Tibial artery (tissue), 4 donors: ENCODE results near the gene SART3.

Experiments used
- DNase-seq, 2 donors: peaks; one replicate each; pipeline ENCODE4 v3.0.0-alpha.2; 2019
- H3K27ac ChIP-seq, 2 donors: fragments of 200-600 bp; sonication (generic) in 1 of 2; 1 replicate in 1 of 2; 2 replicates in 1 of 2; pipeline ENCODE4 v1.5.1; 2018 to 2019; ENCODE audit warnings: mild to moderate bottlenecking in 1 of 2
- H3K27me3 ChIP-seq, 2 donors: fragments of 200-600 bp; sonication (generic) in 1 of 2; one replicate each; pipeline versions ENCODE4 v1.5.1 to v1.6.0; 2016 to 2019
- H3K36me3 ChIP-seq, 3 donors: fragments of 200-600 bp; sonication (generic) in 2 of 3; one replicate each; pipeline ENCODE4 v1.5.1; 2016 to 2019; ENCODE audit warnings: mild to moderate bottlenecking in 2 of 3
- H3K4me1 ChIP-seq, 4 donors: fragments of 200-600 bp; sonication (generic) in 2 of 4; 1 replicate in 3 of 4; 2 replicates in 1 of 4; pipeline ENCODE4 v1.5.1; 2016 to 2019
- H3K4me3 ChIP-seq, 2 donors: fragments of 200-600 bp; sonication (generic) in 1 of 2; 1 replicate in 1 of 2; 2 replicates in 1 of 2; pipeline ENCODE4 v1.5.1; 2018 to 2019; ENCODE audit warnings: mild to moderate bottlenecking in 2 of 2
- H3K9me3 ChIP-seq, 3 donors: fragments of 200-600 bp; sonication (generic) in 1 of 3; one replicate each; pipeline ENCODE4 v1.5.1; 2016 to 2019
- intact Hi-C: fragments of 100-400 bp; cut with DNase I; formaldehyde crosslinking; loops from one replicate; pipeline ENCODE4 v1.15.0; 2023; ENCODE audit warnings: low total_unique reads
- TF ChIP-seq, protein P1 (sequence below), 2 experiments: fragments of 200-600 bp in 1 of 2; fragments of 450-650 bp in 1 of 2; IDR thresholded peaks; one replicate each; pipeline ENCODE4 v1.5.1; 2017 to 2019; ENCODE audit warnings: antibody characterized with exemption in 2 of 2, mild to moderate bottlenecking in 1 of 2, moderate library complexity in 1 of 2

Gene SART3

DNA sequence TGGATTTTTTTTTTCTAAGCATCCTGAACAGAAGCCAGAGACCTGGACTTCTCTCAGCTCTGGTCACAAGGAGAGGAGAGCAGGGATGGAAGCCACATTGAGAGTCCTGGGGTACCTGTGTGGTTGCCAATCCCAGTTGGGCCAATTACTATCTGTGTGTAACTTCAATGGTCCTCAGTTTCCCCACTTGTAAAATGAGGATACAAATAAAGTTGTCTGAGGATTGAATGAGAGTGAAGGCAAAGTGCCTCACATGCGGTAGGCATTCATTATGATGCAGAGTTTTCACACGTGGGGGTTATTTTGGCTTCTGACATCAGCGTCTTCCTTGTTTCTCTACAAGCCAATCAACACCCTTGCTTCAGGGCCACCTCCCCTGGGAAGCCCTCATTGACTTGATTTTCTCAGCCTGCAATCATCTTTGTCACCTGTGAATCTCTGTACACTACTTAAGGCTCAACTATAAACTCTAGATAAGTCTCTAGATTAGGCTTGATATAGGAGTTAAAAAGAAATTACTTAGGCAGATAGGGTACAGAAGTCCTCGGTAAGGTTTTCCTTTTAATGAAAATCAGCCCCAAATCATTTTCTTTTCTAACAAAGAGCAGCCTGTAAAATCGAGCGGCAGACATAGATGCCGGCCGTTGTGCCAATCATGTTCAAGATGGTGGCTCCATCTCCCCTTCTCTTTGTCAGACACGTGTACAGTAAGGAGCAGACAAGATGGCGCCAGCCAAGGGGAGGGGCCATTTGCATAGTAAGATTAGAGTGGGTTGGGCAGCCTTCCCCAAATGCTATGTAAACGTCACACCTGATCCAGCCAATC is 83.7 kb downstream of the SART3 start:
- Histone ChIP-seq H3K4me3 (no peak overlapping the region), H3K4me1 (no peaks in the 10 kb centered on the region), H3K27ac (no peak overlapping the region), H3K27me3 (peaks cover 0 to 4% of the 10 kb centered on the region in 2 donors), H3K9me3 (no peaks in the 10 kb centered on the region), H3K36me3 (no peaks in the 10 kb centered on the region)
- no peak for DNase-seq
- intact Hi-C loops, result no loop called here
- TF ChIP-seq, protein P1, sequence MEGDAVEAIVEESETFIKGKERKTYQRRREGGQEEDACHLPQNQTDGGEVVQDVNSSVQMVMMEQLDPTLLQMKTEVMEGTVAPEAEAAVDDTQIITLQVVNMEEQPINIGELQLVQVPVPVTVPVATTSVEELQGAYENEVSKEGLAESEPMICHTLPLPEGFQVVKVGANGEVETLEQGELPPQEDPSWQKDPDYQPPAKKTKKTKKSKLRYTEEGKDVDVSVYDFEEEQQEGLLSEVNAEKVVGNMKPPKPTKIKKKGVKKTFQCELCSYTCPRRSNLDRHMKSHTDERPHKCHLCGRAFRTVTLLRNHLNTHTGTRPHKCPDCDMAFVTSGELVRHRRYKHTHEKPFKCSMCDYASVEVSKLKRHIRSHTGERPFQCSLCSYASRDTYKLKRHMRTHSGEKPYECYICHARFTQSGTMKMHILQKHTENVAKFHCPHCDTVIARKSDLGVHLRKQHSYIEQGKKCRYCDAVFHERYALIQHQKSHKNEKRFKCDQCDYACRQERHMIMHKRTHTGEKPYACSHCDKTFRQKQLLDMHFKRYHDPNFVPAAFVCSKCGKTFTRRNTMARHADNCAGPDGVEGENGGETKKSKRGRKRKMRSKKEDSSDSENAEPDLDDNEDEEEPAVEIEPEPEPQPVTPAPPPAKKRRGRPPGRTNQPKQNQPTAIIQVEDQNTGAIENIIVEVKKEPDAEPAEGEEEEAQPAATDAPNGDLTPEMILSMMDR (IDR thresholded peaks at IDR 0.05), result no peak

DNA sequence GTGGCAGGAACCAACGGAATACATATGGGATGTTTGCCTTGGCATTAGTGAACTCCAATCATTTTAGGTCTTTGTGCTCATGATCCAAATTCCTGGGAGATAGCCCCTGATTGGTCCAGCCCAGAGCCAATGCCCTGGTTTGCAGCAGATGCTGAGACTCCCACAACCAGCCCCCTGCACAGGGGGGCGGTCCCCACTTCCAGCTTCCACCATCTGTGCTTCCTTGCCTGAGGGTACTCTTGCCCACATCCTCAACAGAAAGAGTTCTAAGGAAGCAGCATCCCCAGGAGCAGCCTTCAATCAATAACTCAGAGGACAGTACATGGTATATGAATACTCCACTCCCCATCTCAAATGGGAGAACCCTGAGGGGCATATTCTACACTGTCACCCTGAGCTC is 85.6 kb downstream of the SART3 start:
- Histone ChIP-seq H3K4me3 (no peak overlapping the region), H3K36me3 (no peaks in the 10 kb centered on the region), H3K9me3 (no peaks in the 10 kb centered on the region), H3K27ac (no peak overlapping the region), H3K4me1 (no peaks in the 10 kb centered on the region), H3K27me3 (peaks cover 0 to 2% of the 10 kb centered on the region in 2 donors)
- TF ChIP-seq, protein P1 (IDR thresholded peaks at IDR 0.05), result no peak
- intact Hi-C loops, result no loop called here
- DNase-seq, result no peak

DNA sequence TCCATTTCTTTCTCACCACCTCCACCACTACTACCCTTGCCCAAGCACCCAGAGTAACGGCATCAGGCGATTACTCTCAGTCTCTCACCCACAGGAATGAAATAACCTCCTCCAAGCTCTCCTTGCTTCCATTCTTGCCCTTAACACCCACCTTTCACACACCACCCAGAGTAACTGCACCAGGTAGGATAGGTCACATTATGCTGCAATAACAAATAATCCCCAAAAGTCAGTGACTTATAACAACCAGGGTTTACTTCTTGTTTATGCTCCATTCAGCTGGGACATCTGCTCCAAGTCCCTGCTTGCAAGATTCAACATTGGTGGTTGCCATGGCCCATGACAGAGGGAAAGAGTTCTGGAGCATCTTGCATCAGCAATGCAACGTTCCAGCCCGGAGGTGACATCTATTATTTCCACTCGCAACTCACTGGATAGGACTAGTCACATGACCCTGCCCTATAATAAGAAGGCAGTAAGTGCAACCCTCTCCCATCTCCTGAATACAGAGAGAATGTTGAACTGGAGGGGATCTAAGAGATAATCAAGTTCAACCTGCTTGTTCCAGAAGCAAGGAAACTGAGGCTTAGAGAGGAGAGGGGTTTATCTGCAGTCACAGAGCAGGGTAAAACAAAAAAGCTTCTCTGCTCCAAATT is 87.4 kb downstream of the SART3 start:
- no peaks in the 10 kb centered on the region for H3K9me3 ChIP-seq
- H3K27me3 ChIP-seq, result peaks cover 0 to 2% of the 10 kb centered on the region in 2 donors
- TF ChIP-seq, protein P1 (IDR thresholded peaks at IDR 0.05), result no peak
- no peak for DNase-seq
- no peaks in the 10 kb centered on the region for H3K4me1 ChIP-seq
- H3K36me3 ChIP-seq, result no peaks in the 10 kb centered on the region
- H3K27ac ChIP-seq, result no peak overlapping the region
- H3K4me3 ChIP-seq, result no peak overlapping the region
- intact Hi-C loops, result no loop called here
